ENCODE measurements around the gene EDC4.
A peak's percentile ranks its signal among the peaks of the same experiment; 100 is the strongest.
"Not testable (repeated sequence)": the region's sequence is repeated elsewhere in the genome, so short reads cannot be mapped to it uniquely, and the experiment has no call there.

Gene EDC4, protein sequence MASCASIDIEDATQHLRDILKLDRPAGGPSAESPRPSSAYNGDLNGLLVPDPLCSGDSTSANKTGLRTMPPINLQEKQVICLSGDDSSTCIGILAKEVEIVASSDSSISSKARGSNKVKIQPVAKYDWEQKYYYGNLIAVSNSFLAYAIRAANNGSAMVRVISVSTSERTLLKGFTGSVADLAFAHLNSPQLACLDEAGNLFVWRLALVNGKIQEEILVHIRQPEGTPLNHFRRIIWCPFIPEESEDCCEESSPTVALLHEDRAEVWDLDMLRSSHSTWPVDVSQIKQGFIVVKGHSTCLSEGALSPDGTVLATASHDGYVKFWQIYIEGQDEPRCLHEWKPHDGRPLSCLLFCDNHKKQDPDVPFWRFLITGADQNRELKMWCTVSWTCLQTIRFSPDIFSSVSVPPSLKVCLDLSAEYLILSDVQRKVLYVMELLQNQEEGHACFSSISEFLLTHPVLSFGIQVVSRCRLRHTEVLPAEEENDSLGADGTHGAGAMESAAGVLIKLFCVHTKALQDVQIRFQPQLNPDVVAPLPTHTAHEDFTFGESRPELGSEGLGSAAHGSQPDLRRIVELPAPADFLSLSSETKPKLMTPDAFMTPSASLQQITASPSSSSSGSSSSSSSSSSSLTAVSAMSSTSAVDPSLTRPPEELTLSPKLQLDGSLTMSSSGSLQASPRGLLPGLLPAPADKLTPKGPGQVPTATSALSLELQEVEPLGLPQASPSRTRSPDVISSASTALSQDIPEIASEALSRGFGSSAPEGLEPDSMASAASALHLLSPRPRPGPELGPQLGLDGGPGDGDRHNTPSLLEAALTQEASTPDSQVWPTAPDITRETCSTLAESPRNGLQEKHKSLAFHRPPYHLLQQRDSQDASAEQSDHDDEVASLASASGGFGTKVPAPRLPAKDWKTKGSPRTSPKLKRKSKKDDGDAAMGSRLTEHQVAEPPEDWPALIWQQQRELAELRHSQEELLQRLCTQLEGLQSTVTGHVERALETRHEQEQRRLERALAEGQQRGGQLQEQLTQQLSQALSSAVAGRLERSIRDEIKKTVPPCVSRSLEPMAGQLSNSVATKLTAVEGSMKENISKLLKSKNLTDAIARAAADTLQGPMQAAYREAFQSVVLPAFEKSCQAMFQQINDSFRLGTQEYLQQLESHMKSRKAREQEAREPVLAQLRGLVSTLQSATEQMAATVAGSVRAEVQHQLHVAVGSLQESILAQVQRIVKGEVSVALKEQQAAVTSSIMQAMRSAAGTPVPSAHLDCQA (N-terminal part only)
- total RNA-seq, result 90.8 to 98.1 (median 96.4) reads per million in 4 donors

DNA sequence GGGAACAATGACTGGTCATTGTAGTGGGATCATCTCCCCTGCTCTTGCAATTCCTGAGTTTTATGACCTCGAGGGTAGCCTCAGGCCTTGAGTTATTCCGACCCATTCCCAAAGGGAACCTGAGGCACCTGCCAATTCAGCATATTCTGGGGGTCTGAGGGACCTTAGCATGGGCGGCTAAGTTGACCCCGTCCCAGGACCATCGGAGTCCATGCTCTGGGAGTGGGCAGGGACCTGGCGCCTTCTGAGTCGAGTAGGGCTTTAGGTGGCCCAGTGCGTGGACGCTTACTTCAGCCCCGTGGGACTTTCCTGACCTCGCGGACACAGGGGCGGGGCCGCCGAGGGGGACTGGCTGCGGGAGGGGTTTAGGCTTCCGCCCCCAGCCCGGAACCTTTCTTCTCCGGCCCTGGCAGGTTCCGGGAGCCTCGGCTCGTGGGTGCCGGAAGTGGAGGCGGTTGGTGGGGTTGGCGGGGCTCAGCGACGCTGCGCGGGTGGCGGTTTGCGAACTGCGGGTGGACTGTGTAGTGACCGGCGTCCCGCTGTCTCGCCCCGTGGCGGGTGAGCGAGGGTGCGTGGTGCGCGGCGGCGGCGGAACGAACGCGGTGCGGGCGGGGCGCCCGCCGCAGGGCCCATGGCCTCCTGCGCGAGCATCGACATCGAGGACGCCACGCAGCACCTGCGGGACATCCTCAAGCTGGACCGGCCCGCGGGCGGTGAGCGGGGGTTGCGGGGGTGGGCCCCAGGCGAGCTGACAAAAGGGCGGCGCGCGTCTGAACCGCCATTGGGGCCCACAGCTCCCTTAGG is at the start of gene EDC4:
Gene EDC4, plus strand, starts transcription at position 422 of the 804 bp plus-strand sequence. Its CDS starts 210 bp downstream, at position 632.
- peak; percentile 74 to 85 (median 78) for DNase-seq

DNA sequence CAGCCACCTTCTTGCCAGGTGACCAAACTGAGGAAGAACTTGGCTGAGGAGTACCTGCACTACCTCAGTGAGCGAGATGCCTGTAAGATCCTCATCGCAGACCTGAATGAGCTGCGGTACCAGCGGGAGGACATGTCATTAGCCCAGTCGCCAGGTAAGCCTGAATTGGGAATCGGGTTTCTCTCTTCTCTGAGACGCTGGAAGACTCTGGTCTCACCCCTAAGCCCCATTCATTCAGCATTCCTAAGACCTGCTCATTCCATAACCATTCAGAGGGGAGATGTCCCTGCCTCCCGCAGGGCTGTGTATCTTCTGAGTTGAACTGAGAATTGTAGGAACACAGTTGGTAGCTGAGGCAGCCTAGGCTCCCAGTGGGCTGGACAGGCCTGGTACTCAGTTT is 47.7 kb upstream of the EDC4 start:
- no peak for DNase-seq

DNA sequence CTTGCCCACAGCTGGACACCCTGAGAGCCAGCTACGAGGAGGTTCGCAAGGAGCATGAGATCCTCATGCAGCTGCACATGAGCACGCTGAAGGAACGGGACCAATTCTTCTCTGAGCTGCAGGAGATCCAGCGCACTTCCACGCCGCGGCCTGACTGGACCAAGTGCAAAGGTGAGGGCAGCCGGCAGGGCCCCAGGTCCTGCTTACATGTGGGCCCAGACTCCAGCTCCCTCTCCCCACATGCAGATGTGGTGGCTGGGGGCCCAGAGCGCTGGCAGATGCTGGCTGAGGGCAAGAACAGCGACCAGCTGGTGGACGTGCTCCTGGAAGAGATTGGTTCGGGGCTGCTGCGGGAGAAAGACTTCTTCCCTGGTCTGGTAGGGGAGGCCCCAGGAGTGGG is 46.9 kb upstream of the EDC4 start:
- DNase-seq, result no peak

DNA sequence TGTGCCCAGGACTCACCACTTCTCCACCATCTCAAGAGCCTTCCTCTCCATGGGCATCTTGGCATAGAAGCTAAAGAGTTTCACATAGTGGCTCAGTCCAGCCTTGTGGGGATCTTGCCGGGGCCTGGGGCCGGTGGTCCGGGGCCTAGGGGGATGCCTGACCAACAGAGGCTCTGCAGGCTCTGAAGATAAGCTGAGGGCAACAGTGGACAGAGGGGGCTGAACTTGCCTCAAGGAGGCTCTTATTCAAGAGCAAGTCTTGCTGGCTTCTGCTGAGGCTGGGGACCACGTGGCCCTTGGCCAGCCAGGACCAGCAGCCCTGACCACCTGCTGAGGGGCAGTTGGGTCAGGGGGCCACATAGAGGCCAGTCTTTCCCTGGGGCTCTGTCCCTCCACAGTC is 44.2 kb upstream of the EDC4 start:
- DNase-seq, result no peak

- DNase-seq, result no peak
These were observed 39.8 kb upstream of the EDC4 start for GRCh38 chr16:67833030-67833414.

- DNase-seq, result peak; percentile 77 to 92 (median 86)
These were observed 39.2 kb upstream of the EDC4 start for GRCh38 chr16:67833415-67834241.

- DNase-seq, result no peak
These were observed 38.6 kb upstream of the EDC4 start for GRCh38 chr16:67834242-67834614.

GRCh38 chr16:67837190-67837589 is 35.7 kb upstream of the EDC4 start:
- DNase-seq, result not testable (repeated sequence)

- DNase-seq, result no peak
These were observed 35.0 kb upstream of the EDC4 start for GRCh38 chr16:67837811-67838210.

- DNase-seq, result no peak
These were observed 31.5 kb upstream of the EDC4 start for GRCh38 chr16:67841198-67841815.

DNA sequence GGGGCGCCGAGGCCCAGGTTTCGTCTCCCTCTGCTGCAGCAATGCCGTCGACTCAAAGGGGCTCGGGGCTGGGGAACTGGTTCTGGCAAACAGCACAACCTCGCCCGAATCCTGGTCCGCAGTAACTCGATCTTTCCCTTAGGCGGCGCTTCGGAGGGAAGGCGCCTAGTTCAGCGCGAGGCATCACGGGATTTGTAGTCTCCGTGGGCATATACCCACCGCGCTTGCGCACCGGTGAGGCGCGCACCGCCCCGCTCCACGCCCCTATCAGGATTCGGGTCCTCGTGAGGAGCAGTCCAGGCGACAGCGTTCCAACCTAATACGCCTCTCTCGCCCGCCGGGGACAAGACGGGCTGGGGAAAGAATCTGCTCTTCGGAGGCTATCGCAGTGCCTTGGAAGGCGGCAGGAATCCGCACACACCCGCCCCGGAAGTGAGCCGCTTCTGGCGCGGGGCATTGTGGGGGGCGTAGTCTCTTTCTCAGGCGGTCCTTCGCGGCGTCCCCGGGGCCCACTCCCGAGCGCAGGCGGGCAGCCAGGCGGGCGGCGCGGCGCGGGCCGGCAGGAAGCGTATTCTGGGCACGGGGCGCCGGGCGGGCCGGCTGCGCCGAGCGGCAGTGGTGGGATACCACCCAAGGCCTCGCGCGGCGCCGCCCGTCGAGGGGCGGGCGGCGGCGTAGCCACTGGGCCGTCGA is 30.9 kb upstream of the EDC4 start, which contains the start of gene THAP11:
Gene THAP11, plus strand, starts transcription at position 505 of the 693 bp plus-strand sequence. CDS start 235 bp downstream, outside the sequence.
- peak; percentile 78 to 95 (median 90) for DNase-seq

DNA sequence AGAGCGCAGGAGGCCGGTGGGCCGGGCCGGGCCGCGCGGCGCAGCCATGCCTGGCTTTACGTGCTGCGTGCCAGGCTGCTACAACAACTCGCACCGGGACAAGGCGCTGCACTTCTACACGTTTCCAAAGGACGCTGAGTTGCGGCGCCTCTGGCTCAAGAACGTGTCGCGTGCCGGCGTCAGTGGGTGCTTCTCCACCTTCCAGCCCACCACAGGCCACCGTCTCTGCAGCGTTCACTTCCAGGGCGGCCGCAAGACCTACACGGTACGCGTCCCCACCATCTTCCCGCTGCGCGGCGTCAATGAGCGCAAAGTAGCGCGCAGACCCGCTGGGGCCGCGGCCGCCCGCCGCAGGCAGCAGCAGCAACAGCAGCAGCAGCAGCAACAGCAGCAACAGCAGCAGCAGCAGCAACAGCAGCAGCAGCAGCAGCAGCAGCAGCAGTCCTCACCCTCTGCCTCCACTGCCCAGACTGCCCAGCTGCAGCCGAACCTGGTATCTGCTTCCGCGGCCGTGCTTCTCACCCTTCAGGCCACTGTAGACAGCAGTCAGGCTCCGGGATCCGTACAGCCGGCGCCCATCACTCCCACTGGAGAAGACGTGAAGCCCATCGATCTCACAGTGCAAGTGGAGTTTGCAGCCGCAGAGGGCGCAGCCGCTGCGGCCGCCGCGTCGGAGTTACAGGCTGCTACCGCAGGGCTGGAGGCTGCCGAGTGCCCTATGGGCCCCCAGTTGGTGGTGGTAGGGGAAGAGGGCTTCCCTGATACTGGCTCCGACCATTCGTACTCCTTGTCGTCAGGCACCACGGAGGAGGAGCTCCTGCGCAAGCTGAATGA is 30.1 kb upstream of the EDC4 start:
- peak; percentile 37 to 79 (median 63) for DNase-seq

- no peak for DNase-seq
These were observed 29.5 kb upstream of the EDC4 start for GRCh38 chr16:67843343-67843765.

DNA sequence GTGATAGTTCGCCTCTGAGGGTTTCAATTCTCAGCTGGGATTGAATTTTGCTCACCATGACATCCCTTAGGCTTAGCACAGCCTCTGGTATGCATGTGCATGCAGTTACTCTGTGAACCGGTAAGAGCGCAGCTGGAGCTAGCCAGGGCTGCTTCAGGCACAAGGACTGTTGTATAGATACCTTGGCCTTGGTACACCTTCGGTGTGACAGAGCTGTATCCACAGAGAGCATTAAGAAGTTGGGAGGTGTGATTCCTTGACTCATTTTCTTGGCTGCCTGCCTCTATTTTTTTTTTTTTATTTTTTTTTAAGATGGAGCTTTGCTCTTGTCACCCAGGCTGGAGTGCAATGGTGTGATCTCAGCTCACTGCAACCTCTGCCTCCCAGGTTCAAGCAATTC is 28.4 kb upstream of the EDC4 start:
- no peak for DNase-seq

DNA sequence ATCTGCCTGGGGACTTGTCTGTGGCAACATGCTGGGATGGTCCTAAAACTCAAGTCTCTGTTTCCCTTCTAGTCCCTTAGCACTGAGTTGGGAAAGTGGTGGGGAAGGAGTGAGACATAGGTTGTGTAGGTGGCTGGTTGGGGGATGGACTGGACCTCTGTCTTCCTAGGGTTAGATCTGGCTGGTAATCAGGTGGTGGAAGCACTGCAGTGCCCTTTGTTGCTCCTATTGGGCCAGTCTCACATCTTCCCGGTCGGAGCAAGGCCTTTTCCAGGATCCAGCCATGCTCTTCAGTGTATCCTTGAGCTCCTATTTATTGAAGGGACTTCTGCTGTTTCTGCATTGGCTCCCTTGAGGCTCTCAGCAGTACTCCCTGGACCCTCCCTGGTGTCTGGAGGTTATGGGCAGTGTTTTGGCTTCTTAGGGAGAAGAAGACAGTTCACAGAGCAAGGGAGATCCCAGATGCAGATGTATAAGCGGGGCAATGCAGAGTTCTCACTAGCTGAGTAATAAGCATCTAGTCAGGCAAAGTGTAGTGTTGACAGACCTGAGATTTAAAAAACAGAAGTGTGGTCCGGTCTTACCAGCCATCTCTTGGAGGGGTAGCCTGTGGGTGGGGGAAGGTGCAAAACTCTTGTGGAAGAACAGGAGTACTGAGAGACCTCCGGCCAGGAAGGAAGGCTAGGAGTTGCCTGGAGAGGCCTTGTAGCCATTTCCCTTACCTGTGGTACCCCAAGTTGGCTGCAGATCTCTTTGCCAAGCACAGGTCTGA is 27.4 kb upstream of the EDC4 start:
- DNase-seq, result no peak

- no peak for DNase-seq
These were observed 26.9 kb upstream of the EDC4 start for GRCh38 chr16:67846063-67846319.

GRCh38 chr16:67846320-67847063 is 26.4 kb upstream of the EDC4 start, which contains the start of gene NUTF2:
Gene NUTF2 (plus strand): TSS chr16:67846933. CDS start chr16:67865131, 18,198 bp downstream.
- peak; percentile 85 to 96 (median 91) for DNase-seq

All from T-helper 1 cell (primary cell).